Motor neuron (in vitro differentiated cells): ENCODE measurements around the gene TC2N. TPM values are rescaled to one million over a fixed set of nuclear protein-coding genes. Genes with fewer than 3 reads are reported as not detected.

Source experiments
- ATAC-seq, 8 experiments: fragments of 200-7000 bp; cut with Tn5 transposase; replicated peaks in 6 of 8; 2 replicates each; pipeline ENCODE4 v1.8.0; 2021; ENCODE audit warnings: mild to moderate bottlenecking in 8 of 8, moderate library complexity in 8 of 8
- H3K27ac ChIP-seq, 2 donors: fragments of 250-450 bp; sonication (Bioruptor Pico); 2 replicates each; pipeline ENCODE4 v1.9.0; 2021; ENCODE audit warnings: antibody characterized with exemption in 2 of 2, mild to moderate bottlenecking in 2 of 2, moderate library complexity in 1 of 2
- H3K4me1 ChIP-seq, 2 donors: fragments of 250-450 bp; sonication (Bioruptor Pico); replicated peaks in 1 of 2; 2 replicates each; pipeline ENCODE4 v1.6.1; 2021; ENCODE audit warnings: antibody characterized with exemption in 2 of 2, mild to moderate bottlenecking in 2 of 2, moderate library complexity in 1 of 2
- H3K4me3 ChIP-seq, 5 donors: fragments of 250-450 bp; sonication (Bioruptor Pico); 2 replicates each; pipeline ENCODE4 v1.9.0; 2021; ENCODE audit warnings: antibody characterized with exemption in 5 of 5, mild to moderate bottlenecking in 5 of 5, moderate library complexity in 4 of 5
- WGBS, 10 experiments: fragments of 450-650 bp; shearing (Covaris generic); methylation state at CpG; one replicate each; pipeline ENCODE4 v1.0.0; 2022; 5-methylcytosine and 5-hydroxymethylcytosine counted together
- in situ Hi-C, 9 experiments: fragments of 400-800 bp; cut with MboI; loops; one replicate each; pipeline ENCODE4 v1.15.0; 2021; ENCODE audit warnings: low sequenced_read_pairs in 9 of 9, low pct_unique_long_range_greater_than_20kb in 2 of 9; ENCODE audit not compliant: unreplicated experiment in 9 of 9
- total RNA-seq, 8 experiments: library from RNA; unstranded; fragments of 300-600 nt; gene quantifications; 2 replicates each; pipeline versions ENCODE4 v1.2.3 to v1.2.4, GENCODE V29; 2022

TC2N gene
- total RNA-seq, result 10 to 100 TPM in 1 of 8 experiments, 1 to 10 TPM in 3, under 1 TPM in 4; 0.10 to 81.1 (median 1.2) TPM

DNA sequence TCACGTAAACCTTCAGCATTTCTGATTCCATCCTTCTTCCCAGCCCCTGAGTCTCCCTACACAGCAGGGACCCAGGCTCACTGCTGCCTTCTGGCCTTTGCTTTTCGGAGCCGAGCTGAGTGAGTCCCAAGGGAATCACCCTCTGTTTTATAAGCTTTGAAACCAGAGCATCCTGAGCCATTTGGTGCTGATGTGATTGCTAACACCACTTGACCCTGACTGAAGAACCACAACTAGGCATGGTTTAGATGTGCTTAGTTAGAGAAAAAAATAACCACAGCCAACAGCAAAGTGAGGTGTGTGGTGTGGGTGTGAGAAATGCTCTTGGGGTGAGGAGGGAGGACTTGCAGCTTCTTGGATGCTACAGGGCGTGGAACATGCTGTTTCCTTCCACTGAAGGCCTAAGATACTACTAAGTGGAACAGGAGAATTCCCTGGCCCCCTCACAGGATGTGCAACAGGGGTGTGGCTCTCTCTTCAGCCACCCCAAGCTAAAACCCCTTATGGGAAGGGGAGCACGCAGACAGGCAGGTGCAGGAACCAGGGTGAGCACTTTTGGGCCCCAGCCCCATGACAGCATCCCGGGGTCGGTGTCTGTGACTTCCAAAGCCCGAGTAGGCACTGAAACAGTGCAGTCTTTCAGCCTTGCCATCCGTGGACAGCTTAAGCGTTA is at the start of gene TC2N:
Gene TC2N, minus strand, starts transcription at position 221 of the 673 bp plus-strand sequence. CDS start 53,767 bp downstream, outside the sequence.
- no peaks in the 10 kb centered on the region for H3K4me1 ChIP-seq
- no peak for ATAC-seq
- no peak within 1 kb of the TSS for H3K4me3 ChIP-seq
- no peak within 1 kb of the TSS for H3K27ac ChIP-seq
- in situ Hi-C loops, result no loop called here
- 70 to 100% (median 87%) methylated on average over 1 to 4 of the region's 10 CpGs; no CpG with 5 or more reads in 5 of the 10 experiments for WGBS, 10 experiments

DNA sequence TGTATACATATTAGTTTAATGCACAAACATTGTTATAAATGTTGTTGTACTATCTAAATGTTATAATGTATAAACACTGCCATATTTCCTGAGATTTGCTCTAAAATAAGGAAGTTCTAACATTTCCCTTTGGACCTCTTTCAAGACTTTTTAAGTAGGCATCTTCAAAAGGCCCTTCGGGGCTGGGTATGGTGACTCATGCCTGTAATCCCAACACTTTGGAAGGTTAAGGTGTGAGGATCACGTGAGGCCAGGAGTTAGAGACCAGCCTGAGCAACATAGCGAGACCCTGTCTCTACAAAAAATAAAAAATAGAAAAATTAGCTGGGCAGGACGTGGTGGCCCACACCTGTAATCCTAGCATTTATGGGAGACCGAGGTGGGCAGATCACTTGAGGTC is 44.7 kb upstream of the TC2N start:
- no peaks in the 10 kb centered on the region for H3K4me1 ChIP-seq
- no peak for ATAC-seq
- H3K4me3 ChIP-seq, result no peak overlapping the region
- in situ Hi-C loops, result loop anchor here in 1 of 9 experiments (25.0 kb wide), 1 partner anchor 250 kb away; no protein-coding TSS in a partner anchor
- H3K27ac ChIP-seq, result no peak overlapping the region
- 0 to 100% (median 67%) methylated on average over 1 to 5 of the region's 5 CpGs for WGBS, 10 experiments

DNA sequence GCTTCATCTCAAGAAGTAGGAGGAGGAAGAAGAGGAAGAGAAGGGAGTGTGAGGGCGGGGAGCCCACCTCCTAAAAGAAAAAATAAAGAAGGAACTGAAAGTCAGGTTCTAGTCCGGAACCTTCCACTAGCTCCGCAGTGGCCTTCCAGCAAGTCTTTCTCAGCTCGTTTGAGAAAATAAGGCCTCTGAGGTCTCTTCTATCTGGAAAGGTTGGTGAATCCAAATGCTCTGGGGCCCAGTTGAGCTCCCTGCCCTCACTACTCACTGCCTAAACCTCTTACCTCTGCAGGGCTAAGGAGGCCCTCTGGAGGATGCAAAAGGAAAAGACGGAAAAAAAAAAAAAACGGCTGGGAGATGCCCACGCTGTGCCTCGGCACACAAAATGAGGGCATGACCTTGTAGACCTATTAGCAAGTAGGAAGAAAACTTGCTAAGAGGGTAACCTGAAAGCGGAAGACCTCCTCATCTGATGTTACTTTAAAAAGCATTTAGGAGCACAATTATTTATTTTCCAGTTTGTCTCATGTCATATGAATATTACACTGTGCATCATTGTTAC is 44.2 kb upstream of the TC2N start:
- Histone ChIP-seq H3K4me1 (no peaks in the 10 kb centered on the region), H3K4me3 (no peak overlapping the region), H3K27ac (no peak overlapping the region)
- WGBS, 10 experiments, result 31 to 69% (median 48%) methylated on average over 3 to 6 of the region's 9 CpGs
- in situ Hi-C loops, result loop anchor here in 1 of 9 experiments (25.0 kb wide), 1 partner anchor 249 kb away; no protein-coding TSS in a partner anchor
- peak in 6 of 8 experiments; percentile 36 to 87 (median 68) for ATAC-seq

- H3K4me1 ChIP-seq, result no peaks in the 10 kb centered on the region
- no peak overlapping the region for H3K27ac ChIP-seq
- in situ Hi-C loops, result loop anchor here in 1 of 9 experiments (25.0 kb wide), 1 partner anchor 248 kb away; no protein-coding TSS in a partner anchor
- WGBS, 10 experiments, result 82 to 94% (median 93%) methylated on average over 3 to 9 of the region's 9 CpGs; no CpG with 5 or more reads in 1 of the 10 experiments
- no peak overlapping the region for H3K4me3 ChIP-seq
- ATAC-seq, result no peak
Measured at GRCh38 chr14:91910196-91910595, 42.9 kb upstream of the TC2N start.

GRCh38 chr14:91906374-91906773 is 39.0 kb upstream of the TC2N start:
- in situ Hi-C loops, result loop anchor here in 1 of 9 experiments (25.0 kb wide), 1 partner anchor 244 kb away; no protein-coding TSS in a partner anchor
- WGBS, 10 experiments, result 80 to 100% methylated on average over 1 of the region's 2 CpGs; no CpG with 5 or more reads in 8 of the 10 experiments

DNA sequence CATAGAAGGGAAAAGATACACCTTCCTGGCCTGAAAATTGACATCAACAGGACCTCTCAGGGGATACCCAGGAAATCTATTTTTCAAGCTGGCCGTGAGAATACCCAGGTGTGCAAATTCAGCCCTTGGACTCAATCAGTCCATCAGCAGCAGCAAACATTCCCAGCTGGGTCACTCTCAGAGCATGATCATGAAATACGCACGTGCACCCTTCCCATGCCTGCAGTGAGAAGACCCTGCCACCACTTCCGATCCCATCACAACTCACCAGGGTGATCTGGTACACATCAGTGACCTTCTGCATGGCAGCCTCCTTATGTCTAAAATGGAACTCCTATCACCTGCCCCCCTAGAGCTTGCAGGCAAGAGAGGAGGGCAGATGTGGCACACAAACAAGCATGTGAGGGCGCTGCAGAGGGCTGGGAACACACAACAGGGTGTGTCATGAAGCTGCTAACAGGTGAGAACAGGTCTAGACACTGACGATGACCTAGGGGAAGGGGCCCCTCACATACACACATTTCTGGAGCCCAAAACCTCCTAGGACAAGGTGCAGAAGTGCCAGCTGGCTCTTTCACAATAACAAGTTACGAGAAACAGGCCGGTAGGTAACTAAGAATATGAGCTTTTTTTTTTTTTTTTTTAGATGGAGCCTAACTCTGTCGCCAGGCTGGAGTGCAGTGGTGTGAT is 37.8 kb upstream of the TC2N start:
- no peak for ATAC-seq
- Histone ChIP-seq H3K4me1 (no peaks in the 10 kb centered on the region), H3K27ac (no peak overlapping the region), H3K4me3 (no peak overlapping the region)
- in situ Hi-C loops, result loop anchor here in 1 of 9 experiments (25.0 kb wide), 1 partner anchor 243 kb away; no protein-coding TSS in a partner anchor
- WGBS, 10 experiments, result 80 to 100% (median 91%) methylated on average over 1 to 2 of the region's 9 CpGs; no CpG with 5 or more reads in 6 of the 10 experiments

More at GRCh38 chr14:91906374-91906773, 39.0 kb upstream of the TC2N start:
- H3K4me1 ChIP-seq, result no peaks in the 10 kb centered on the region
- no peak overlapping the region for H3K27ac ChIP-seq
- ATAC-seq, result no peak
- H3K4me3 ChIP-seq, result no peak overlapping the region

GRCh38 chr14:91904483-91904882 is 37.1 kb upstream of the TC2N start:
- Histone ChIP-seq H3K27ac (no peak overlapping the region), H3K4me1 (no peaks in the 10 kb centered on the region), H3K4me3 (no peak overlapping the region)
- in situ Hi-C loops, result loop anchor here in 1 of 9 experiments (25.0 kb wide), 1 partner anchor 242 kb away; no protein-coding TSS in a partner anchor
- ATAC-seq, result no peak
- 47 to 100% (median 71%) methylated on average over 1 to 6 of the region's 8 CpGs; no CpG with 5 or more reads in 3 of the 10 experiments for WGBS, 10 experiments

GRCh38 chr14:91903070-91903469 is 35.7 kb upstream of the TC2N start:
- H3K4me3 ChIP-seq, result no peak overlapping the region
- H3K27ac ChIP-seq, result no peak overlapping the region
- WGBS, 10 experiments, result 0 to 100% (median 33%) methylated on average over 1 to 2 of the region's 2 CpGs; no CpG with 5 or more reads in 3 of the 10 experiments
- no peaks in the 10 kb centered on the region for H3K4me1 ChIP-seq
- in situ Hi-C loops, result loop anchor here in 1 of 9 experiments (25.0 kb wide), 1 partner anchor 241 kb away; no protein-coding TSS in a partner anchor
- no peak for ATAC-seq

- in situ Hi-C loops, result loop anchor here in 1 of 9 experiments (25.0 kb wide), 1 partner anchor 240 kb away; no protein-coding TSS in a partner anchor
- Histone ChIP-seq H3K27ac (no peak overlapping the region), H3K4me3 (no peak overlapping the region), H3K4me1 (peaks cover 0 to 3% of the 10 kb centered on the region in 2 donors)
- ATAC-seq, result peak in 1 of 8 experiments; percentile 24
- 40 to 96% (median 83%) methylated on average over 1 to 3 of the region's 3 CpGs; no CpG with 5 or more reads in 2 of the 10 experiments for WGBS, 10 experiments
Measured at GRCh38 chr14:91902336-91902735, 35.0 kb upstream of the TC2N start.

DNA sequence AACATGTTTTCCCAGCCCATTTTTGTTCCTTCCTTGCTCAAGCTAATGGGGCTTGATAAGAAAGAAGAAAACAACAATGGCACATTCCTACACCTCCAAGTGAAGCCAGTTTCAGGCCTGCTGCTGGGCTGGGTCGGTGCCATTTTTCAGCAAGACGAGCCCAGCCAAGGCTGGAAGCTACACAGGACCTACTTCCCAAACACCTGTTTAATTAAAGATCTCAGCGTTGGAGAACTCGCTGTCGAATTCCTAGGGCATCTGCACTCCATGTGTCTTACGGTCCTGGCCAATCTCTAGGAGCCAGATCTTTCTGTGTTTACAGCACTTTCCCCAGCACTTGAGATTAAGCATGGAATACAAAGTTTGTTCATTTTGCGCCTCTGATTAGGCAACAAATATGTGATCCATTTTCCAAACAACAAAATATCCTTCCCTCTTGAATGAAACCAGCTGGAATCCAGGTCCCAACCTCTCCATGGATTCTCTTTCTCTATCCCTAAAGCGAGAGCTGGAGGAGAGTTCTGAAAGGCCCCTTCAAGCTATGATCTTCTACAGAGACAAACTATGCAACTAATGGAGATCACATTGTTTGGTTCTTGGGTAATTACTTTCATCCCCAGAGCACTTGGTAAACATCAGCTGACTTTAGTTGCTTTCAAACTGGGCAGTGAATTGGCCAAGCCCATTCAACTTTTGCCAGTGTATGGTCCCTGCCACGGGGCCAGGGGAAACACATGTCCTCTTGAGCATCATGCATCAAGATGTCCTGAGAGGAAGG is 34.3 kb upstream of the TC2N start:
- Histone ChIP-seq H3K4me1 (peaks cover 4 to 8% of the 10 kb centered on the region in 2 donors), H3K27ac (no peak overlapping the region), H3K4me3 (no peak overlapping the region)
- in situ Hi-C loops, result loop anchor here in 1 of 9 experiments (25.0 kb wide), 1 partner anchor 239 kb away; no protein-coding TSS in a partner anchor
- peak in 2 of 8 experiments; percentile 3 to 21 for ATAC-seq
- 25 to 94% (median 76%) methylated on average over 2 to 9 of the region's 9 CpGs; no CpG with 5 or more reads in 2 of the 10 experiments for WGBS, 10 experiments

DNA sequence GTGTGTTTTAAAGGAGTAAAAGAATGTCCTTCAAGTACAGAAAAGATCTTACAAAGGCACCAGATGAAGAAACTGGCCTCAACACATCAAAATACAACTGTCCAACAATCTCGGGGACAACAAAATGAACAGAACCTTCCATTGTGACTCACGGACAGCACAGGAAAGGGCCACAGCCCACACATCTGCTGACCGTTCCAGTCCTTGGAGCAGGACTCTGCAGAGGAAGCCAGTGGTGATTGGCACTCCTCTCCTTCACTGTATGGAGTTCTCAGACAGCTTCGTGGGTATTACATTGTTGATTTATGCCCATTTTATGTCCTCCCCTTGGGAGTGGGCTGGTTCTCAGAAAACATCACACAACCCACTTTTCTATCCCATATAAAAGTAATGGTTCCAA is 32.5 kb upstream of the TC2N start:
- peak in 3 of 8 experiments; percentile 50 to 67 (median 51) for ATAC-seq
- in situ Hi-C loops, result loop anchor here in 1 of 9 experiments (25.0 kb wide), 1 partner anchor 238 kb away; no protein-coding TSS in a partner anchor
- WGBS, 10 experiments, result 0 to 86% (median 65%) methylated on average over 1 to 4 of the region's 4 CpGs; no CpG with 5 or more reads in 2 of the 10 experiments
- H3K27ac ChIP-seq, result no peak overlapping the region
- H3K4me3 ChIP-seq, result no peak overlapping the region
- peaks cover 4 to 8% of the 10 kb centered on the region in 2 donors for H3K4me1 ChIP-seq

DNA sequence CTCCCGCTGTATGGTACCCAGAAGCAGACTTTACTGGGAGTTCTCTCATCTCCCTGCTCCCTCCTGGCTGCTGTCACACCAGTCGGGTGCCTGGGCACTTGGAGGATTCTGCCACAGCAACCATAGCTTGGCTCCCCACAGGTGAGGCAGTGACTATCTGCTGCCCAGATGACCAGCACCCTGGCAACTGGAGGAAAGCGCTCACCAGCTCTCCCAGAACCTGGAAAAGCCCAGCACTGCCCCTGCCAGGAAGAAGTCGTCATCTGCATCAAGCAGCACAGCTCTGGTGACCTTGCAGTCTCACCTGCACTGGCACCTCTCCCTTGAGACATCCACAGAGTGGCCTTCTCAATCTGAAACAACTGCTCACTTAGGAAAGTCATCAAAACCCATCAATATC is 31.9 kb upstream of the TC2N start:
- ATAC-seq, result no peak
- H3K27ac ChIP-seq, result no peak overlapping the region
- in situ Hi-C loops, result no loop called here
- peaks cover 4 to 8% of the 10 kb centered on the region in 2 donors for H3K4me1 ChIP-seq
- no peak overlapping the region for H3K4me3 ChIP-seq
- 91 to 100% (median 96%) methylated on average over 1 to 3 of the region's 4 CpGs; no CpG with 5 or more reads in 6 of the 10 experiments for WGBS, 10 experiments
